GM03348 (cell line): ENCODE results near the gene IQSEC1.
"Not testable (repeated sequence)": the region's sequence is repeated elsewhere in the genome, so short reads cannot be mapped to it uniquely, and the experiment has no call there.

Source experiments
- DNase-seq: peaks from one replicate; pipeline ENCODE4 v3.0.0; 2012; ENCODE audit warnings: low spot score

IQSEC1 gene

DNA sequence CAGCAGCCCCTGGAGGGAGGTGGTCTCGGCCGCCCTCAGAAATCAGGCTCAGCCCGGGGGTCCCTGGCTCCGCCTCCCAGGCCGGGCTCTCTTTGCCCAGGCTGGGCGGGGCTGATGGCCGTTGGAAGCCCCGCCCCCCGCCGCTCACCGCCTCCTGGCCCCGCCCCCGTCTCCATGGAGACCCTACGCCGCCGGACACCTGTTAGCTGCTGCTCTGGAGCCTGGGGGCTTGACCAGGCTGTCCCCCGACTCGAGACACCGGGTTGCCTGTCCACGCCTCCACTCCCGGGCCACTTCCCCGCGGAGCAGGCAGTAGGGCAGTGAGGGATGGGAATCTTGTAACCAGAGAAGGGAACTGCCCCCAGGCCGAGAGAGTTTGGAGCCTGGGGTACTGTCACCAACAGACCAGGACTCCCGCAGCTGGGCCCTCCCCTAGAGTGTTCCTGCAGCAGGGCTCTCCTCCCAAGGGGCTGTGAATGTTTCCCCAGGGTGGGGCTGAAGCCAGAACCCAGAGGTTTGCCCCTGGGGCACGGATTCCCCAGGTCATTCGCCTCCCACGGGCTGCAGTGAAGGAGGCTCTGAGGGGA lies 204.1 kb downstream of the IQSEC1 start:
- DNase-seq = peak; percentile 33

DNA sequence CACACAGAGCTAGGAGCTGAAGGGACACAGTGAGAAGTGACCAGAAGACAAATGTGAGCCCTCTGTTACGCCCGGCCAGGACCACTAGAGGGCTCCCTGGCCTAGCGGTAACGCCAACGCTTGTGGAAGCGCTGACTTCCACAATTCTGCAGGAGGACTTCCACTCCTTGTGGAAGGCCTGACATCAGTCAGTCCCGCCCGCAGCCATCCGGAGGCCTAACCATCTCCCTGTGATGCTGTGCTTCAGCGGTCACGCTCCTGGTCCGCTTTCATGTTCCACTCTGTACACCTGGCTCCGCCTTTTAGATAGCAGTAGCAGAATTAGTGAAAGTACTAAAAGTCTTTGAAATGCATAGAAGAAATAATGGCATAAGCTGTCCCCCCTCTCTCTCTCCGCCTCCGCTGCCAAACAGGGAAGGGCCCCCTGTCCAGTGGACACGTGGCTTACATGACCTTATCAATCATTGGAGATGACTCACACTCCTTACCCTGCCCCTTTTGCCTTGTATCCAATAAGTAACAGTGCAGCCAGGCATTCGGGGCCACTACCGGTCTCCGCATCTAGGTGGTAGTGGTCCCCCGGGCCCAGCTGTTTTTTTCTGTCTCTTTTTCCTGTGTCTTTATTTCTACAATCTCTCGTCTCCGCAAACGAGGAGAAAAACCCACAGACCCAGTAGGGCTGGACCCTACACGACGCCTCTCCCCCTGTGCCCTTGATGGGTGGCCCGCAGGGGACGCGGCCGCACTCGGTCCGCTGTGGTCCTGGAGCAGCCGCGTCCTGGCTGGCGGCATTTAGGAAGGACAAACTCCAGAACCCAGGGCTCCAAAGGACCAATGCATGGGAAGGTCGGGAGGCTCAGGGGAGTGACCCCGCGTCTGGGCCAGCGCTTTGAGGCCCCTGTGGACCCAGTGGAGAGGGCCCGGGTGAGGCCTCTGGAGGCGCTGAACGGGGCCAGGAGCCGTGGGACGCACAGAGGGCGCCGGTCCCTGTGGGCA lies 204.9 kb downstream of the IQSEC1 start:
- peak; percentile 92 for DNase-seq

DNA sequence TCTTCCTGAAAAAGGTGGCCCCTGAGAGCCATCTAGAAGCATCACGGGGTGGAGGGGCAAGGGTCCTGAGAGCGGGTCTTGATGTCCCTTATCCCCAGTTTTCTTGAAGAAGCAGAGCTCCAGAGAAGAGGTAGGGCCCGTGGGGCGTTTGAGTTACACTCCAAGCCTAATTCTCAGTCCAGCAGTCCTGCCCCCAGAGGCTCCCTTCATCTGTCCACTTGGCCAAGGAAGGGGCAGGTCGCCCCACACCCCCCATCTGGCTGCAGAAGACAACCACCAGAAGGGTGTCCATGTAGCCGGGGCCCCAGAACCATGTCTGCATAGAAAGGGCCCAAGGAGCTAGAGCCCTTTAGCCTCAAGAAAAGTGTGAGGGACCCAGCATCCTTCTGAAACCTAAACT lies 206.4 kb downstream of the IQSEC1 start:
- no peak for DNase-seq

- no peak for DNase-seq
Measured at GRCh38 chr3:12865271-12865670, 208.0 kb downstream of the IQSEC1 start.

DNA sequence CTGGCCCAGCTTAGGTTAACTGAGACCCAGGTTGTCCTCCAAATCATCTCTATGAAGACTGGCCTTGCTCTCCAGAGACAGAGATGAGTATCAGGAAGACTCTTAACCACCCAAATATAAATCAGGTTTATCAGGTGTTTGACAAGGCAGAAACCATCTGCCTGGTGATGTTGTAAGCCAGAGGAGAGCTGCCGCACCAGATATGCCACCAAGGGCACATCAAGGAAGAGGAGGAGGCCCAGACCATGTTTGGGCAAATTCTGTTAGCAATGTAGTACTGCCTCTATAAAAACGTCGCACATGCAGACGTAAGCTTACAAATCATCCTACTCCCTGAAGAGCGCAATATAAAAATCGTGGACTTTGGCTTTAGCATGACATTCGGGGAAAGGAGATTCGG lies 210.8 kb downstream of the IQSEC1 start:
- DNase-seq = no peak

- no peak for DNase-seq
Measured at GRCh38 chr3:12861611-12862010, 211.6 kb downstream of the IQSEC1 start.

- DNase-seq = no peak
Measured at GRCh38 chr3:12859840-12860239, 213.4 kb downstream of the IQSEC1 start.

DNA sequence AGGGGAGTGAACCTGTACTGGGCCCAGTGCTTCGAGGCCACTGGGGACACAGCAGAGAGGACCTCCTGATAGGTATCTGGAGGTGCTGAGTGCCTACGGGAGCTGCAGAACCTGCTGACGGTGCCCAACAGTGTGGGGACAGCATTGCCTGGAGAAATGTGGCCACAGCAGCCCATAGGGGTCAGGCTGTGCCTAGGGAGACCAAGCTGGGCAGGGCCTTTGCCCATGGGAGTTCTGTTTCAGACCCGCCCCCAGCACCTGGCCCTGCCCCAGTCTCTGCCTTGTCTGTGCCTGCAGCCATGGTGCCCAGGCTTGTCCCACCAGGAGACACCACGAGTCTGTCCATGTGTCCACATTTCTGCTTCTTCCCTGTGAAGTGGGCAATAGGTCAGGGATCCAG lies 216.6 kb downstream of the IQSEC1 start:
- no peak for DNase-seq

DNA sequence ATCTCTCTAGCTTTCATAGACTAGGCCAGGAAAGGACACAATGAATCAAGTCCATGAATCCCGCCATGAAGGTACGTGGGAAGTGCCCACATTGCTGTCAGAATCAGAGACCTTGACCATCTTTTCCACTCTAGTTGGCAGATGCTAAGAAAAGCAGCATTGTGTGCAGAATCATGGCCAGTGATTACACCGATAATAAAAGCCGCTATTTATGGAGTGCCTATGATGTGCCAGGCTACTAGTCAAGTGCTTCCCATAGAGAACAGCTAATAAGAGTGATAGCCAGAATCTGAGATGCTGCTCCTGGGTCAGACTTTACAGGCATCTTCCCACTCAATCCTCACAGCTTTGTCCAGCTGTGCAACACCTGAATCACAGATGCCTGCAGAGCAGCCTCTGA lies 218.7 kb downstream of the IQSEC1 start:
- no peak for DNase-seq

DNA sequence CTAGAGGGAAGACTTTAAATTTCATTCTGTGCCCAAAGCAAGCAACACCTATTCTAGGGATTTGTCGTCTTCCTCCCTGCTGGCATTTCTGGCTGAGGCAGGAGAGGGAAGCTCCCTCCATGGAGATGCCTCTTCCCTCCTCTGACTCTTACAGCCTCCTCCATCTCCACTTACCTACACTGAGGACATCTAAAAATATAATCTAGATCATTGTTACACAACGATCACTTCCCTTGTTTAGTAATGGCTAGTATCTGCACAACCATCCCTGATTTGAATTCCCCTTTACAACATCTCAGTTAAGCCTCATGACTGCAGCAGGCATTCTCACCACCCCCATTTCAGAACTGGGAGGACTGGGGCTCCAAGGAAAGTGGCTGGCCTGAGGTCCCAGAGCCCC lies 219.4 kb downstream of the IQSEC1 start:
- not testable (repeated sequence) for DNase-seq

GRCh38 chr3:12852201-12852600 lies 221.0 kb downstream of the IQSEC1 start:
- DNase-seq = no peak
